Neural cell (in vitro differentiated cells): ENCODE results near the gene RPRD1A. TPM values are rescaled to one million over a fixed set of nuclear protein-coding genes. Genes with fewer than 3 reads are reported as not detected.

Experiments
- H2AFZ ChIP-seq: fragments of 200-600, 300-800 bp; sonication (generic), shearing (Covaris generic); 2 replicates; pipeline ENCODE4 v1.6.0; 2014; ENCODE audit warnings: low read depth, mild to moderate bottlenecking, antibody characterized with exemption, low read length, moderate library complexity
- H3F3A ChIP-seq: fragments of 200-600 bp; shearing (Covaris generic); 2 replicates; pipeline ENCODE4 v1.6.1; 2016; ENCODE audit warnings: mild to moderate bottlenecking, moderate library complexity, mixed read lengths, antibody characterized with exemption, low read length; ENCODE audit not compliant: insufficient read depth, poor library complexity, severe bottlenecking
- H3K27ac ChIP-seq: fragments of 200-600, 300-800 bp; sonication (generic), shearing (Covaris generic); 2 replicates; pipeline ENCODE4 v1.5.1; 2014; ENCODE audit warnings: mild to moderate bottlenecking, low read length, moderate library complexity
- H3K27me3 ChIP-seq: fragments of 300-800, 200-600 bp; sonication (generic), shearing (Covaris generic); 2 replicates; pipeline ENCODE4 v1.6.0; 2014; ENCODE audit warnings: mild to moderate bottlenecking, low read depth, low read length, moderate library complexity; ENCODE audit not compliant: insufficient read depth
- H3K36me3 ChIP-seq: fragments of 300-800, 200-600 bp; sonication (generic), shearing (Covaris generic); 2 replicates; pipeline ENCODE4 v1.5.1; 2014; ENCODE audit warnings: mild to moderate bottlenecking, antibody characterized with exemption, low read length, moderate library complexity; ENCODE audit not compliant: insufficient read depth
- H3K4me2 ChIP-seq: fragments of 300-800, 200-600 bp; sonication (generic), shearing (Covaris generic); 2 replicates; pipeline ENCODE4 v1.6.0; 2014; ENCODE audit warnings: mild to moderate bottlenecking, low read length
- H3K4me3 ChIP-seq: fragments of 300-800, 200-600 bp; sonication (generic), shearing (Covaris generic); 2 replicates; pipeline ENCODE4 v1.5.1; 2014; ENCODE audit warnings: mild to moderate bottlenecking, low read length, moderate library complexity
- H3K79me2 ChIP-seq: fragments of 200-600 bp; shearing (Covaris generic); replicated peaks from 2 replicates; pipeline ENCODE4 v1.6.0; 2014; ENCODE audit warnings: mild to moderate bottlenecking, low read length, moderate library complexity; ENCODE audit not compliant: insufficient read depth
- H3K9ac ChIP-seq: fragments of 300-800, 200-600 bp; sonication (generic), shearing (Covaris generic); 2 replicates; pipeline ENCODE4 v1.6.1; 2016; ENCODE audit warnings: mild to moderate bottlenecking, low read length, mixed read lengths
- H3K9me2 ChIP-seq: fragments of 200-600 bp; shearing (Covaris generic); 2 replicates; pipeline ENCODE4 v1.6.1; 2016; ENCODE audit warnings: mild to moderate bottlenecking, low read length, mixed read lengths; ENCODE audit not compliant: insufficient read depth
- H3K9me3 ChIP-seq: fragments of 200-600, 300-800 bp; sonication (generic), shearing (Covaris generic); 2 replicates; pipeline ENCODE4 v1.6.1; 2016; ENCODE audit warnings: mild to moderate bottlenecking, mixed run types, low read length, moderate library complexity, mixed read lengths
- H4K20me1 ChIP-seq: fragments of 200-600 bp; shearing (Covaris generic); 2 replicates; pipeline ENCODE4 v1.6.1; 2016; ENCODE audit warnings: mild to moderate bottlenecking, mixed run types; ENCODE audit not compliant: insufficient read depth
- CTCF ChIP-seq: fragments of 450-650 bp; IDR thresholded peaks from 2 replicates; pipeline ENCODE4 v1.5.1; 2014; ENCODE audit warnings: antibody characterized with exemption, mild to moderate bottlenecking, moderate library complexity; ENCODE audit not compliant: poor library complexity, severe bottlenecking
- EP300 ChIP-seq: fragments of 450-650 bp; conservative IDR thresholded peaks from 2 replicates; pipeline ENCODE4 v1.6.1; 2014; ENCODE audit warnings: antibody characterized with exemption, mild to moderate bottlenecking, moderate library complexity; ENCODE audit not compliant: poor library complexity, severe bottlenecking
- EZH2 ChIP-seq: fragments of 200-600, 300-800 bp; shearing (Covaris generic), sonication (generic); IDR thresholded peaks from 2 replicates; pipeline ENCODE4 v1.6.1; 2014; ENCODE audit warnings: antibody characterized with exemption, low read length, borderline replicate concordance, mild to moderate bottlenecking; ENCODE audit not compliant: insufficient read depth, poor library complexity, severe bottlenecking
- MXI1 ChIP-seq: fragments of 450-650 bp; conservative IDR thresholded peaks from 2 replicates; pipeline ENCODE4 v1.6.1; 2014; ENCODE audit warnings: antibody characterized with exemption, mild to moderate bottlenecking; ENCODE audit not compliant: poor library complexity, severe bottlenecking
- POLR2AphosphoS5 ChIP-seq: IDR thresholded peaks from 2 replicates; pipeline ENCODE4 v1.6.1; 2012
- RAD21 ChIP-seq: fragments of 450-650 bp; conservative IDR thresholded peaks from 2 replicates; pipeline ENCODE4 v1.6.1; 2014; ENCODE audit warnings: antibody characterized with exemption, mild to moderate bottlenecking, moderate library complexity
- REST ChIP-seq: IDR thresholded peaks from 2 replicates; pipeline ENCODE4 v1.6.1; 2012; ENCODE audit warnings: borderline replicate concordance
- SMC3 ChIP-seq: fragments of 450-650 bp; conservative IDR thresholded peaks from 2 replicates; pipeline ENCODE4 v1.6.1; 2014; ENCODE audit warnings: antibody characterized with exemption, mild to moderate bottlenecking, moderate library complexity; ENCODE audit not compliant: poor library complexity
- TAF1 ChIP-seq: IDR thresholded peaks from 2 replicates; pipeline ENCODE4 v1.6.1; 2012; ENCODE audit warnings: low read depth
- polyA plus RNA-seq: library from polyadenylated mRNA; depleted of rRNA; stranded (reverse); fragments of >200 nt; gene quantifications from 2 replicates; pipeline ENCODE4 v1.2.3, GENCODE V29; 2014

The RPRD1A gene
- polyA plus RNA-seq, 1 donor from 2014 or later = 129 TPM

GRCh38 chr18:36075862-36076587 is 8.7 kb upstream of the RPRD1A start:
- H3K36me3 ChIP-seq = no peaks in the 10 kb centered on the region
- no peak overlapping the region for H3K27ac ChIP-seq
- H2AFZ ChIP-seq = no peak overlapping the region
- H3K27me3 ChIP-seq = no peaks in the 10 kb centered on the region
- TF ChIP-seq CTCF (no peak), EZH2 (no peak), POLR2AphosphoS5 (no peak), REST (no peak), EP300 (no peak), MXI1 (no peak), TAF1 (no peak), RAD21 (no peak), SMC3 (no peak)
- H3K79me2 ChIP-seq = no peaks in the 10 kb centered on the region
- no peaks in the 10 kb centered on the region for H3K9me3 ChIP-seq
- H3K9me2 ChIP-seq = no peaks in the 10 kb centered on the region
- no peaks in the 10 kb centered on the region for H3F3A ChIP-seq
- H4K20me1 ChIP-seq = no peaks in the 10 kb centered on the region
- no peak overlapping the region for H3K4me3 ChIP-seq
- H3K9ac ChIP-seq = no peak overlapping the region
- no peak overlapping the region for H3K4me2 ChIP-seq

- Histone ChIP-seq H3K36me3 (no peaks in the 10 kb centered on the region), H3K27me3 (no peaks in the 10 kb centered on the region), H3K4me2 (no peak overlapping the region), H3K27ac (no peak overlapping the region), H4K20me1 (no peaks in the 10 kb centered on the region), H3F3A (no peaks in the 10 kb centered on the region), H3K9ac (no peak overlapping the region), H3K9me3 (no peaks in the 10 kb centered on the region), H3K9me2 (no peaks in the 10 kb centered on the region), H2AFZ (no peak overlapping the region), H3K79me2 (no peaks in the 10 kb centered on the region), H3K4me3 (no peak overlapping the region)
- TF ChIP-seq POLR2AphosphoS5 (no peak), SMC3 (no peak), EP300 (no peak), CTCF (no peak), MXI1 (no peak), EZH2 (no peak), REST (no peak), RAD21 (no peak), TAF1 (no peak)
These were observed 7.1 kb upstream of the RPRD1A start for GRCh38 chr18:36074435-36074834.
